Endothelial cell of umbilical vein (primary cell): ENCODE measurements around the gene SEMA3A. TPM values are rescaled to one million over a fixed set of nuclear protein-coding genes. Genes with fewer than 3 reads are reported as not detected.

Experiments
- BruUV-seq: library from RNA; stranded (reverse); fragments of 400-500 nt; replicated peaks from 2 replicates; lab custom pipeline; 2021; lab: Mats Ljungman, UMichigan
- CTCF ChIA-PET: fragments of 300-600, 350-600 bp; sonication (Branson Sonifier 250); formaldehyde crosslinking; loops from one replicate; lab custom pipeline; 2021; ENCODE audit warnings: antibody characterized with exemption, inconsistent platforms; lab: Charles Lee
- POLR2A ChIA-PET: fragments of 300-600, 350-600 bp; sonication (Branson Sonifier 250); formaldehyde crosslinking; loops from one replicate; lab custom pipeline; 2021; ENCODE audit warnings: antibody characterized with exemption, inconsistent platforms; lab: Charles Lee
- DNase-seq: peaks from one replicate; pipeline ENCODE4 v3.0.0-alpha.2; 2011; ENCODE audit warnings: low read depth, low spot score
- FAIRE-seq: peaks from 2 replicates; lab custom pipeline; 2011; peaks lifted over from hg19 to GRCh38; lab: Jason Lieb, UNC
- H2AFZ ChIP-seq: 2 replicates; pipeline ENCODE4 v1.6.0; 2012; ENCODE audit warnings: low read depth, low read length, control low read depth, inconsistent platforms
- H3K27ac ChIP-seq: 2 replicates; pipeline ENCODE4 v1.5.1; 2011; ENCODE audit warnings: low read depth, mild to moderate bottlenecking, control low read depth, low read length, moderate library complexity; ENCODE audit not compliant: insufficient read depth
- H3K27me3 ChIP-seq, 2 experiments: 2 replicates each; pipeline versions ENCODE4 v1.6.0 to v1.6.1; 2011; ENCODE audit warnings: low read length in 2 of 2, mixed read lengths in 1 of 2; ENCODE audit not compliant: control insufficient read depth in 2 of 2, insufficient read depth in 2 of 2
- H3K36me3 ChIP-seq, 2 experiments: 2 replicates in 1 of 2; 3 replicates in 1 of 2; pipeline ENCODE4 v1.5.1; 2011; ENCODE audit warnings: low read length in 2 of 2, mild to moderate bottlenecking in 1 of 2, moderate library complexity in 1 of 2; ENCODE audit not compliant: control insufficient read depth in 2 of 2, insufficient read depth in 2 of 2; ENCODE audit errors: extremely low read depth in 1 of 2
- H3K4me1 ChIP-seq: 3 replicates; pipeline ENCODE4 v1.5.1; 2011; ENCODE audit warnings: mild to moderate bottlenecking, low read length; ENCODE audit not compliant: control insufficient read depth, insufficient read depth; ENCODE audit errors: extremely low read depth
- H3K4me2 ChIP-seq: 2 replicates; pipeline ENCODE4 v1.6.1; 2011; ENCODE audit warnings: low read length, control low read depth, mixed read lengths; ENCODE audit not compliant: insufficient read depth
- H3K4me3 ChIP-seq, 3 experiments: fragments of 200-600 bp in 1 of 3; sonication (generic), shearing (Covaris generic) in 1 of 3; replicated peaks in 1 of 3; 2 replicates each; pipeline ENCODE4 v1.5.1; 2011 to 2016; ENCODE audit warnings: control low read depth in 3 of 3, low read length in 3 of 3, mild to moderate bottlenecking in 2 of 3, inconsistent platforms in 1 of 3, low read depth in 1 of 3, moderate library complexity in 1 of 3; ENCODE audit not compliant: insufficient read depth in 1 of 3
- H3K79me2 ChIP-seq: 2 replicates; pipeline ENCODE4 v1.6.0; 2012; ENCODE audit warnings: low read length, inconsistent platforms; ENCODE audit not compliant: control insufficient read depth, insufficient read depth
- H3K9ac ChIP-seq: replicated peaks from 2 replicates; pipeline ENCODE3; 2011; ENCODE audit warnings: low read length, control low read depth; ENCODE audit not compliant: insufficient read depth; ENCODE audit errors: extremely low read depth
- H3K9me1 ChIP-seq: replicated peaks from 3 replicates; pipeline ENCODE4 v1.6.0; 2011; ENCODE audit warnings: mild to moderate bottlenecking, low read length; ENCODE audit not compliant: control insufficient read depth, insufficient read depth; ENCODE audit errors: extremely low read depth
- H3K9me3 ChIP-seq: replicated peaks from 2 replicates; pipeline ENCODE4 v1.5.1; 2012; ENCODE audit warnings: low read length, inconsistent platforms; ENCODE audit not compliant: control insufficient read depth, insufficient read depth
- H4K20me1 ChIP-seq: replicated peaks from 2 replicates; pipeline ENCODE3; 2011; ENCODE audit warnings: mild to moderate bottlenecking, low read length; ENCODE audit not compliant: control insufficient read depth, insufficient read depth; ENCODE audit errors: extremely low read depth
- CTCF ChIP-seq, 2 donors: IDR thresholded peaks; 1 replicate in 1 of 2; 2 replicates in 1 of 2; pipeline ENCODE4 v1.5.1; 2011; ENCODE audit warnings: low read length in 2 of 2, mild to moderate bottlenecking in 2 of 2, moderate library complexity in 2 of 2, control low read depth in 1 of 2, inconsistent platforms in 1 of 2, low read depth in 1 of 2; ENCODE audit not compliant: insufficient read depth in 1 of 2; ENCODE audit errors: extremely low read depth in 1 of 2
- EZH2 ChIP-seq: IDR thresholded peaks from 2 replicates; pipeline ENCODE4 v1.6.1; 2012; ENCODE audit warnings: borderline replicate concordance, low read depth, mild to moderate bottlenecking, moderate library complexity, low read length, inconsistent platforms; ENCODE audit not compliant: severe bottlenecking
- FOS ChIP-seq: IDR thresholded peaks from 2 replicates; pipeline ENCODE4 v1.6.1; 2011; ENCODE audit warnings: mild to moderate bottlenecking, low read length, moderate library complexity, borderline replicate concordance; ENCODE audit not compliant: insufficient read depth
- GATA2 ChIP-seq: IDR thresholded peaks from 2 replicates; pipeline ENCODE4 v1.7.0; 2011; ENCODE audit warnings: low read depth, mild to moderate bottlenecking, moderate library complexity, mixed read lengths, low read length; ENCODE audit not compliant: insufficient read length, insufficient read depth
- JUN ChIP-seq: IDR thresholded peaks from 2 replicates; pipeline ENCODE4 v1.6.1; 2011; ENCODE audit warnings: borderline replicate concordance, low read depth; ENCODE audit not compliant: insufficient read length, insufficient read depth
- MAX ChIP-seq: IDR thresholded peaks from 2 replicates; pipeline ENCODE4 v1.6.1; 2011; ENCODE audit not compliant: insufficient read depth, insufficient read length
- MYC ChIP-seq: IDR thresholded peaks from one replicate; pipeline ENCODE4 v1.6.1; 2011; ENCODE audit warnings: mild to moderate bottlenecking, low read depth, low read length
- POLR2A ChIP-seq: IDR thresholded peaks from 2 replicates; pipeline ENCODE4 v1.6.1; 2012; ENCODE audit warnings: low read depth, mild to moderate bottlenecking, control low read depth, low read length
- POLR2AphosphoS5 ChIP-seq: IDR thresholded peaks from 2 replicates; pipeline ENCODE4 v1.6.1; 2012; ENCODE audit warnings: low read depth, mild to moderate bottlenecking, control low read depth, low read length, moderate library complexity; ENCODE audit not compliant: insufficient read depth
- dilution Hi-C: fragments of 300-500 bp; cut with MboI; formaldehyde crosslinking; loops from one replicate; pipeline ENCODE4 v1.15.0; 2019; ENCODE audit warnings: low sequenced_read_pairs; ENCODE audit not compliant: extremely low pct_ligation_motif_present
- intact Hi-C: fragments of 100-400 bp; cut with micrococcal nuclease; formaldehyde crosslinking; loops from one replicate; pipeline ENCODE4 v1.10.0; 2022
- polyA plus RNA-seq, 4 experiments: library from polyadenylated mRNA; depleted of rRNA in 3 of 4; stranded (reverse) in 3 of 4; unstranded in 1 of 4; fragments of >200 nt; gene quantifications; 2 replicates each; pipeline versions ENCODE4 v1.2.1 to v1.2.3, GENCODE V29; 2011 to 2012; ENCODE audit warnings: missing spikeins in 1 of 4
- total RNA-seq: library from RNA; stranded (reverse); gene quantifications from 2 replicates; pipeline ENCODE4 v1.2.3, GENCODE V29; 2021

Gene SEMA3A
- total and polyA plus RNA-seq, 2 donors (not counting 3 experiments of a cell fraction or from before 2014, with no cell fraction given), result 0.68 to 1.2 TPM

GRCh38 chr7:84091318-84091717, 103.3 kb downstream of the SEMA3A start:
- Histone ChIP-seq H3K4me2 (no peak overlapping the region), H3K4me3 (no peak overlapping the region), H3K36me3 (no peaks in the 10 kb centered on the region), H3K9ac (no peak overlapping the region), H3K4me1 (peaks cover 14% of the 10 kb centered on the region), H3K9me1 (no peaks in the 10 kb centered on the region), H3K79me2 (no peaks in the 10 kb centered on the region), H3K27me3 (no peaks in the 10 kb centered on the region), H3K9me3 (no peaks in the 10 kb centered on the region), H2AFZ (no peak overlapping the region), H4K20me1 (no peaks in the 10 kb centered on the region), H3K27ac (no peak overlapping the region)
- intact Hi-C loops, result no loop called here
- TF ChIP-seq FOS (no peak), POLR2AphosphoS5 (no peak), MYC (no peak), MAX (no peak)
- CTCF ChIA-PET, result no interaction called here
- no TSS peak for BruUV-seq
- FAIRE-seq, result no peak
- DNase-seq, result no peak
- dilution Hi-C loops, result no loop called here
- POLR2A ChIA-PET, result no interaction called here

GRCh38 chr7:84088802-84089201, 105.8 kb downstream of the SEMA3A start:
- Histone ChIP-seq H4K20me1 (no peaks in the 10 kb centered on the region), H3K27ac (no peak overlapping the region), H3K36me3 (no peaks in the 10 kb centered on the region), H3K27me3 (no peaks in the 10 kb centered on the region), H3K9me3 (no peaks in the 10 kb centered on the region), H3K9ac (no peak overlapping the region), H3K4me3 (no peak overlapping the region), H3K4me2 (no peak overlapping the region), H2AFZ (no peak overlapping the region), H3K4me1 (peaks cover 14% of the 10 kb centered on the region), H3K79me2 (no peaks in the 10 kb centered on the region), H3K9me1 (no peaks in the 10 kb centered on the region)
- POLR2A ChIA-PET, result no interaction called here
- BruUV-seq, result no TSS peak
- intact Hi-C loops (no loop called here), dilution Hi-C loops (no loop called here)
- FAIRE-seq (no peak), DNase-seq (no peak)
- CTCF ChIA-PET, result interaction anchor here (0.7 kb wide), 1 partner anchor 299 kb away, joined by 3 read pairs; no protein-coding TSS in a partner anchor
- TF ChIP-seq JUN, result no peak
- no peak for TF ChIP-seq FOS
- no peak for TF ChIP-seq GATA2
- no peak for TF ChIP-seq MAX
- no peak for TF ChIP-seq CTCF (IDR thresholded peaks at IDR 0.05; ENCODE audit: extremely low read depth in 1 of 2, insufficient read depth in 1 of 2, low read depth in 1 of 2, low read length in 2 of 2)
- TF ChIP-seq POLR2AphosphoS5, result no peak
- no peak for TF ChIP-seq EZH2
- no peak for TF ChIP-seq MYC
- TF ChIP-seq POLR2A, result no peak
